Suprapubic skin (tissue), 4 donors: ENCODE results near the gene TIAM1.

ENCODE experiments used
- EP300 ChIP-seq: sonication (generic); formaldehyde crosslinking; IDR thresholded peaks from one replicate; pipeline ENCODE4 v1.6.1; 2017; ENCODE audit warnings: antibody characterized with exemption
- POLR2A ChIP-seq, 2 donors: fragments of 450-650 bp; IDR thresholded peaks; one replicate each; pipeline ENCODE4 v1.6.1; 2017; ENCODE audit warnings: antibody characterized with exemption in 2 of 2, mild to moderate bottlenecking in 2 of 2, moderate library complexity in 2 of 2
- POLR2AphosphoS5 ChIP-seq, 3 donors: sonication (generic); formaldehyde crosslinking; IDR thresholded peaks; one replicate each; pipeline ENCODE4 v1.6.1; 2017; ENCODE audit warnings: antibody characterized with exemption in 3 of 3
- TF ChIP-seq, protein P1 (sequence below), 2 donors: fragments of 200-600 bp in 1 of 2; fragments of 450-650 bp in 1 of 2; sonication (generic) in 1 of 2; IDR thresholded peaks; one replicate each; pipeline ENCODE4 v1.5.1; 2016 to 2019; ENCODE audit warnings: antibody characterized with exemption in 2 of 2, mild to moderate bottlenecking in 1 of 2, moderate library complexity in 1 of 2

DNA sequence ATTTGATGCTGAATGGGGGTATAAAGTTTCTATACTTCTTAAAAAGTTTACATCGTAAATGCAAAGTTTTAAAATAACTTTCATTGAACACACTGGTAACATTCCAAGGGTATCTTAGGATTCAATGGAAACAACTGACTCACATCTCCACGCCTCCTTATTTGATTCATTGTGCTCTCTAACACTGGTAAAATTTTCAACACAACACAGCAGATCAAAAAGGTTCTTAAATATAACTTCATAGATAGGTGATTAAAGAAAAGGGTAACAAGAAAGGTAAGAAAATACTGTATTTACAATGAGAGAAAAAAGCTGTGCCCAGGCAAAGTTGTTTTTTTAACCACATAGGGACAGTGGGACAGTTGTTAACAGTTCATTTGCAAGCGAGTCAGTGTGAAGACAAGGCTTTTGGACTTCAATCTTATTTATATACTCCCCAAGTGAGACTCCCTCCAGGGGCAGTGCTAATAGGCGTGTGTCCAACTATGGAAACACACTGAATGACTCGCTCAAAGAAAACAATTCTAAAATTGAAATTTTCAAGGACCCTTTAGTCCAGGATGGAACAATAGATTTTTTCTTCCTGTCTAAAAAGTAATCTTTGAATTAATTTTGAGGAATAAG is 140.5 kb downstream of the TIAM1 start:
- TF ChIP-seq, protein P1, sequence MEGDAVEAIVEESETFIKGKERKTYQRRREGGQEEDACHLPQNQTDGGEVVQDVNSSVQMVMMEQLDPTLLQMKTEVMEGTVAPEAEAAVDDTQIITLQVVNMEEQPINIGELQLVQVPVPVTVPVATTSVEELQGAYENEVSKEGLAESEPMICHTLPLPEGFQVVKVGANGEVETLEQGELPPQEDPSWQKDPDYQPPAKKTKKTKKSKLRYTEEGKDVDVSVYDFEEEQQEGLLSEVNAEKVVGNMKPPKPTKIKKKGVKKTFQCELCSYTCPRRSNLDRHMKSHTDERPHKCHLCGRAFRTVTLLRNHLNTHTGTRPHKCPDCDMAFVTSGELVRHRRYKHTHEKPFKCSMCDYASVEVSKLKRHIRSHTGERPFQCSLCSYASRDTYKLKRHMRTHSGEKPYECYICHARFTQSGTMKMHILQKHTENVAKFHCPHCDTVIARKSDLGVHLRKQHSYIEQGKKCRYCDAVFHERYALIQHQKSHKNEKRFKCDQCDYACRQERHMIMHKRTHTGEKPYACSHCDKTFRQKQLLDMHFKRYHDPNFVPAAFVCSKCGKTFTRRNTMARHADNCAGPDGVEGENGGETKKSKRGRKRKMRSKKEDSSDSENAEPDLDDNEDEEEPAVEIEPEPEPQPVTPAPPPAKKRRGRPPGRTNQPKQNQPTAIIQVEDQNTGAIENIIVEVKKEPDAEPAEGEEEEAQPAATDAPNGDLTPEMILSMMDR (IDR thresholded peaks at IDR 0.05): no peak
- TF ChIP-seq POLR2A (IDR thresholded peaks at IDR 0.05) (no peak), EP300 (no peak), POLR2AphosphoS5 (IDR thresholded peaks at IDR 0.05) (no peak)
